HepG2 (cell line): Measurements from ENCODE around the gene CRIP1. TPM values are rescaled to one million over a fixed set of nuclear protein-coding genes. Genes with fewer than 3 reads are reported as not detected.

Experiments used
- AKAP8 ChIP-seq: sonication (generic); formaldehyde crosslinking; IDR thresholded peaks from 2 replicates; pipeline ENCODE4 v1.5.1; 2020; ENCODE audit warnings: mild to moderate bottlenecking, missing genetic modification reagents
- ATF2 ChIP-seq: sonication (generic); formaldehyde crosslinking; IDR thresholded peaks from 2 replicates; pipeline ENCODE4 v1.4.0; 2020; ENCODE audit warnings: missing genetic modification reagents
- ATF5 ChIP-seq: sonication (generic); formaldehyde crosslinking; IDR thresholded peaks from 2 replicates; pipeline ENCODE4 v1.4.0; 2020; ENCODE audit warnings: mild to moderate bottlenecking, low read depth, missing genetic modification reagents
- FOXK1 ChIP-seq: sonication (generic); formaldehyde crosslinking; IDR thresholded peaks from 2 replicates; pipeline ENCODE4 v1.4.0; 2020; ENCODE audit warnings: low read depth, missing genetic modification reagents, borderline replicate concordance
- HNRNPL ChIP-seq: fragments of 200-400 bp; formaldehyde crosslinking; IDR thresholded peaks from 2 replicates; pipeline ENCODE4 v1.6.1; 2017; ENCODE audit warnings: mild to moderate bottlenecking, low read depth, low read length
- HOXA3 ChIP-seq: sonication (generic); formaldehyde crosslinking; IDR thresholded peaks from 2 replicates; pipeline ENCODE4 v1.5.0; 2020; ENCODE audit warnings: missing genetic modification reagents
- HOXD1 ChIP-seq: sonication (generic); formaldehyde crosslinking; IDR thresholded peaks from 2 replicates; pipeline ENCODE4 v1.5.0; 2020; ENCODE audit warnings: missing genetic modification reagents
- IRF2 ChIP-seq: IDR thresholded peaks from 2 replicates; pipeline ENCODE4 v1.6.1; 2018; ENCODE audit warnings: missing genetic modification reagents, missing compliant biosample characterization
- MYPOP ChIP-seq: sonication (generic); formaldehyde crosslinking; IDR thresholded peaks from 2 replicates; pipeline ENCODE4 v1.8.1; 2023; ENCODE audit warnings: mild to moderate bottlenecking, moderate library complexity, missing genetic modification reagents
- RELA ChIP-seq: sonication (generic); formaldehyde crosslinking; IDR thresholded peaks from 2 replicates; pipeline ENCODE4 v1.4.0; 2020; ENCODE audit warnings: missing genetic modification reagents
- RNF2 ChIP-seq: fragments of 450-650 bp; conservative IDR thresholded peaks from 2 replicates; pipeline ENCODE4 v1.6.1; 2016; ENCODE audit warnings: low read depth
- SAP130 ChIP-seq: IDR thresholded peaks from 2 replicates; pipeline ENCODE4 v1.6.1; 2016; ENCODE audit warnings: low read depth
- ZBTB14 ChIP-seq: sonication (generic); formaldehyde crosslinking; IDR thresholded peaks from 2 replicates; pipeline ENCODE4 v1.4.0; 2020; ENCODE audit warnings: missing genetic modification reagents
- ZGPAT ChIP-seq: IDR thresholded peaks from 2 replicates; pipeline ENCODE4 v1.6.1; 2016; ENCODE audit warnings: mild to moderate bottlenecking
- ZNF121 ChIP-seq: sonication (generic); formaldehyde crosslinking; IDR thresholded peaks from 2 replicates; pipeline ENCODE4 v1.5.0; 2020; ENCODE audit warnings: mild to moderate bottlenecking, missing genetic modification reagents
- ZNF331 ChIP-seq: sonication (generic); formaldehyde crosslinking; IDR thresholded peaks from 2 replicates; pipeline ENCODE4 v1.4.0; 2020; ENCODE audit warnings: missing genetic modification reagents
- ZNF362 ChIP-seq: sonication (generic); formaldehyde crosslinking; IDR thresholded peaks from 2 replicates; pipeline ENCODE4 v1.4.0; 2020; ENCODE audit warnings: missing genetic modification reagents, mild to moderate bottlenecking, borderline replicate concordance
- ZNF800 ChIP-seq: sonication (generic); formaldehyde crosslinking; IDR thresholded peaks from 2 replicates; pipeline ENCODE4 v1.4.0; 2020; ENCODE audit warnings: missing genetic modification reagents
- polyA plus RNA-seq, 8 experiments: library from polyadenylated mRNA; depleted of rRNA in 3 of 8; stranded (reverse) in 7 of 8; unstranded in 1 of 8; fragments of >200 nt; fragmentation: Illumina TruSeq in 4 of 8; extraction: Trizol in 4 of 8; gene quantifications; 2 replicates each; pipeline versions ENCODE4 v1.2.1 to v1.2.3, GENCODE V29; 2011 to 2016; ENCODE audit warnings: low read depth in 4 of 8, missing spikeins in 1 of 8, mixed read lengths in 1 of 8; ENCODE audit not compliant: insufficient read depth in 1 of 8
- total RNA-seq, 5 experiments: library from RNA; depleted of rRNA; stranded (reverse); fragments of >200 nt; fragmentation: Illumina TruSeq; extraction: Trizol; gene quantifications; 2 replicates each; pipeline ENCODE4 v1.2.3, GENCODE V29; 2016; ENCODE audit warnings: low read depth in 1 of 5

The CRIP1 gene
- total and polyA plus RNA-seq, 2 of the 13 experiments (the other 11 are each of a cell fraction or from before 2014, with no cell fraction given) = 53.9 to 59.5 TPM

GRCh38 chr14:105485739-105486162 is 935 bp upstream of the CRIP1 start (continued):
- TF ChIP-seq ZBTB14 (CRISPR knock-in tag) (0 out of 2 replicates have a peak, but pooled peaks have one; percentile 25), FOXK1 (CRISPR knock-in tag) (peak; percentile 44; the same call in 1 of the 2 replicates), ATF5 (CRISPR knock-in tag) (no peak), HNRNPL (peak; percentile 72; the same call in 1 of the 2 replicates), MYPOP (0 out of 2 replicates have a peak, but pooled peaks have one; percentile 41), HOXA3 (peak; percentile 85), HOXD1 (CRISPR knock-in tag) (0 out of 2 replicates have a peak, but pooled peaks have one; percentile 6), RELA (CRISPR knock-in tag) (0 out of 2 replicates have a peak, but pooled peaks have one; percentile 21), ZGPAT (peak; percentile 42; the same call in 1 of the 2 replicates), IRF2 (CRISPR knock-in tag) (peak; percentile 46; the same call in 1 of the 2 replicates), ZNF331 (CRISPR knock-in tag) (peak; percentile 39; the same call in 1 of the 2 replicates), ATF2 (0 out of 2 replicates have a peak, but pooled peaks have one; percentile 55), AKAP8 (CRISPR knock-in tag) (0 out of 2 replicates have a peak, but pooled peaks have one; percentile 58), ZNF362 (CRISPR knock-in tag) (no peak), ZNF121 (CRISPR knock-in tag) (no peak), ZNF800 (CRISPR knock-in tag) (peak; percentile 52; the same call in 1 of the 2 replicates), RNF2 (0 out of 2 replicates have a peak, but pooled peaks have one; percentile 54), SAP130 (peak; percentile 75)
